Hepatocyte (in vitro differentiated cells): Measurements from ENCODE around the gene DIDO1.

Experiments used
- CTCF ChIP-seq: fragments of 200-600 bp; sonication (generic); IDR thresholded peaks from 2 replicates; pipeline ENCODE4 v1.5.1; 2016; ENCODE audit warnings: antibody characterized with exemption, mild to moderate bottlenecking; ENCODE audit not compliant: poor library complexity
- EZH2 ChIP-seq: fragments of 200-600 bp; sonication (generic); IDR thresholded peaks from 2 replicates; pipeline ENCODE4 v1.6.1; 2016; ENCODE audit warnings: antibody characterized with exemption, mild to moderate bottlenecking, borderline replicate concordance
- EZH2phosphoT487 ChIP-seq: fragments of 200-600 bp; sonication (generic); IDR thresholded peaks from one replicate; pipeline ENCODE4 v1.6.1; 2018; ENCODE audit warnings: antibody characterized with exemption, mild to moderate bottlenecking, low read depth, moderate library complexity; ENCODE audit not compliant: unreplicated experiment, severe bottlenecking

- TF ChIP-seq CTCF: no peak
- no peak for TF ChIP-seq EZH2
- TF ChIP-seq EZH2phosphoT487: no peak
Measured at GRCh38 chr20:62956387-62957135, 30.3 kb upstream of the DIDO1 start.
